ENCODE measurements around the gene TSN. TPM values are rescaled to one million over a fixed set of nuclear protein-coding genes. Genes with fewer than 3 reads are reported as not detected.

Gene TSN
- total and polyA plus RNA-seq, 2 donors (not counting 1 experiment from before 2014, with no cell fraction given): 40.0 to 50.4 TPM

DNA sequence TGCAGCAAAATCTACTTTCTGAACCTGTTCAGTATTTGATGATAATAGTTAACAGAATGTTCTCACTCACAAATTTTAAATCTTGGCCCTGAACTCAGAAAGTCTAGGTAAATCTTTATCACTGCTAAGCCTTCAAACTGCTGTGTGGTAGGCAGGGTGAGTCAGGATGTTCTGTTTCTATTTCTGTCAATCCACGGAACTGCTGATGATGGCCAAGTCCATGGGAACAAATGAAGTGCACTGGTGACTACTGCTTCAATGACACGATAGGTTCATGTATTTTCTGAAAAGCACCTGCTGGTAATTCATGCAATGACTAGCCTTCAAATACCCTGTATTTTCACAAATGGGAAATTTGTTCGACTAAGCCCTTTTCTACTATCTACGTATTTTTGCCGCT, 33.0 kb upstream of the TSN start:
- peak overlapping the region; percentile 83 for H3K4me2 ChIP-seq (ENCODE audit: extremely low read depth, insufficient read depth, low read length)

GRCh38 chr2:121723316-121723715, 32.1 kb upstream of the TSN start:
- H3K9me3 ChIP-seq (ENCODE audit: control insufficient read depth, insufficient read depth, low read depth, low read length): no peaks in the 10 kb centered on the region
- H3K9ac ChIP-seq (ENCODE audit: insufficient read depth, low read length): no peak overlapping the region
- H3K36me3 ChIP-seq (ENCODE audit: control insufficient read depth, insufficient read depth, low read length): no peaks in the 10 kb centered on the region
- H3K4me2 ChIP-seq (ENCODE audit: extremely low read depth, insufficient read depth, low read length): peak overlapping the region; percentile 1
- TF ChIP-seq EZH2 (IDR thresholded peaks at IDR 0.05; ENCODE audit: low read length, missing control alignments): no peak
- TF ChIP-seq, protein P1, sequence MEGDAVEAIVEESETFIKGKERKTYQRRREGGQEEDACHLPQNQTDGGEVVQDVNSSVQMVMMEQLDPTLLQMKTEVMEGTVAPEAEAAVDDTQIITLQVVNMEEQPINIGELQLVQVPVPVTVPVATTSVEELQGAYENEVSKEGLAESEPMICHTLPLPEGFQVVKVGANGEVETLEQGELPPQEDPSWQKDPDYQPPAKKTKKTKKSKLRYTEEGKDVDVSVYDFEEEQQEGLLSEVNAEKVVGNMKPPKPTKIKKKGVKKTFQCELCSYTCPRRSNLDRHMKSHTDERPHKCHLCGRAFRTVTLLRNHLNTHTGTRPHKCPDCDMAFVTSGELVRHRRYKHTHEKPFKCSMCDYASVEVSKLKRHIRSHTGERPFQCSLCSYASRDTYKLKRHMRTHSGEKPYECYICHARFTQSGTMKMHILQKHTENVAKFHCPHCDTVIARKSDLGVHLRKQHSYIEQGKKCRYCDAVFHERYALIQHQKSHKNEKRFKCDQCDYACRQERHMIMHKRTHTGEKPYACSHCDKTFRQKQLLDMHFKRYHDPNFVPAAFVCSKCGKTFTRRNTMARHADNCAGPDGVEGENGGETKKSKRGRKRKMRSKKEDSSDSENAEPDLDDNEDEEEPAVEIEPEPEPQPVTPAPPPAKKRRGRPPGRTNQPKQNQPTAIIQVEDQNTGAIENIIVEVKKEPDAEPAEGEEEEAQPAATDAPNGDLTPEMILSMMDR (conservative IDR thresholded peaks at IDR 0.05 in 1 of 2, IDR thresholded peaks at IDR 0.05 in 1 of 2; ENCODE audit: low read depth in 1 of 2, low read length in 2 of 2): no peak
- H3K4me1 ChIP-seq (ENCODE audit: control insufficient read depth, extremely low read depth, insufficient read depth, low read length): peaks cover 8% of the 10 kb centered on the region
- H2AFZ ChIP-seq (ENCODE audit: low read length): no peak overlapping the region
- H3K79me2 ChIP-seq (ENCODE audit: control insufficient read depth, insufficient read depth, low read length): no peaks in the 10 kb centered on the region
- H4K20me1 ChIP-seq (ENCODE audit: control insufficient read depth, extremely low read depth, insufficient read depth, low read length): no peaks in the 10 kb centered on the region
- H3K27me3 ChIP-seq (ENCODE audit: control insufficient read depth, insufficient read depth, low read length): no peaks in the 10 kb centered on the region
- H3K27ac ChIP-seq (ENCODE audit: insufficient read depth, low read length): no peak overlapping the region
- no peak for DNase-seq (ENCODE audit: low read depth in 2 of 2)
- H3K4me3 ChIP-seq (replicated peaks in 1 of 4; ENCODE audit: control extremely low read depth in 1 of 4, insufficient read depth in 1 of 4, low read depth in 3 of 4, low read length in 4 of 4): no peak overlapping the region

More for the DNA sequence above, 33.0 kb upstream of the TSN start:
- peaks cover 8% of the 10 kb centered on the region for H3K4me1 ChIP-seq (ENCODE audit: control insufficient read depth, extremely low read depth, insufficient read depth, low read length)
- no peaks in the 10 kb centered on the region for H3K27me3 ChIP-seq (ENCODE audit: control insufficient read depth, insufficient read depth, low read length)
- no peak overlapping the region for H3K4me3 ChIP-seq (replicated peaks in 1 of 4; ENCODE audit: control extremely low read depth in 1 of 4, insufficient read depth in 1 of 4, low read depth in 3 of 4, low read length in 4 of 4)
- peak overlapping the region; percentile 70 for H3K27ac ChIP-seq (ENCODE audit: insufficient read depth, low read length)
- H3K9ac ChIP-seq (ENCODE audit: insufficient read depth, low read length): no peak overlapping the region
- no peak for TF ChIP-seq EZH2 (IDR thresholded peaks at IDR 0.05; ENCODE audit: low read length, missing control alignments)
- TF ChIP-seq, protein P1 (conservative IDR thresholded peaks at IDR 0.05 in 1 of 2, IDR thresholded peaks at IDR 0.05 in 1 of 2; ENCODE audit: low read depth in 1 of 2, low read length in 2 of 2): no peak
- no peaks in the 10 kb centered on the region for H3K79me2 ChIP-seq (ENCODE audit: control insufficient read depth, insufficient read depth, low read length)
- H3K36me3 ChIP-seq (ENCODE audit: control insufficient read depth, insufficient read depth, low read length): no peaks in the 10 kb centered on the region
- H4K20me1 ChIP-seq (ENCODE audit: control insufficient read depth, extremely low read depth, insufficient read depth, low read length): no peaks in the 10 kb centered on the region
- no peak overlapping the region for H2AFZ ChIP-seq (ENCODE audit: low read length)
- no peaks in the 10 kb centered on the region for H3K9me3 ChIP-seq (ENCODE audit: control insufficient read depth, insufficient read depth, low read depth, low read length)
- peak; percentile 67 to 79 for DNase-seq (ENCODE audit: low read depth in 2 of 2)

- no peak for TF ChIP-seq EZH2 (IDR thresholded peaks at IDR 0.05; ENCODE audit: low read length, missing control alignments)
- TF ChIP-seq, protein P1 (conservative IDR thresholded peaks at IDR 0.05 in 1 of 2, IDR thresholded peaks at IDR 0.05 in 1 of 2; ENCODE audit: low read depth in 1 of 2, low read length in 2 of 2): no peak
- no peak overlapping the region for H3K4me2 ChIP-seq (ENCODE audit: extremely low read depth, insufficient read depth, low read length)
- no peak overlapping the region for H2AFZ ChIP-seq (ENCODE audit: low read length)
- no peak overlapping the region for H3K9ac ChIP-seq (ENCODE audit: insufficient read depth, low read length)
- peaks cover 8% of the 10 kb centered on the region for H3K4me1 ChIP-seq (ENCODE audit: control insufficient read depth, extremely low read depth, insufficient read depth, low read length)
- no peaks in the 10 kb centered on the region for H4K20me1 ChIP-seq (ENCODE audit: control insufficient read depth, extremely low read depth, insufficient read depth, low read length)
- no peak for DNase-seq (ENCODE audit: low read depth in 2 of 2)
- H3K9me3 ChIP-seq (ENCODE audit: control insufficient read depth, insufficient read depth, low read depth, low read length): no peaks in the 10 kb centered on the region
- H3K36me3 ChIP-seq (ENCODE audit: control insufficient read depth, insufficient read depth, low read length): peaks cover 10% of the 10 kb centered on the region
- no peak overlapping the region for H3K4me3 ChIP-seq (replicated peaks in 1 of 4; ENCODE audit: control extremely low read depth in 1 of 4, insufficient read depth in 1 of 4, low read depth in 3 of 4, low read length in 4 of 4)
- peaks cover 2% of the 10 kb centered on the region for H3K79me2 ChIP-seq (ENCODE audit: control insufficient read depth, insufficient read depth, low read length)
- H3K27ac ChIP-seq (ENCODE audit: insufficient read depth, low read length): no peak overlapping the region
- H3K27me3 ChIP-seq (ENCODE audit: control insufficient read depth, insufficient read depth, low read length): no peaks in the 10 kb centered on the region
Measured at GRCh38 chr2:121727332-121727731, 28.1 kb upstream of the TSN start.
